ENCODE data around the gene FAN1.

DNA sequence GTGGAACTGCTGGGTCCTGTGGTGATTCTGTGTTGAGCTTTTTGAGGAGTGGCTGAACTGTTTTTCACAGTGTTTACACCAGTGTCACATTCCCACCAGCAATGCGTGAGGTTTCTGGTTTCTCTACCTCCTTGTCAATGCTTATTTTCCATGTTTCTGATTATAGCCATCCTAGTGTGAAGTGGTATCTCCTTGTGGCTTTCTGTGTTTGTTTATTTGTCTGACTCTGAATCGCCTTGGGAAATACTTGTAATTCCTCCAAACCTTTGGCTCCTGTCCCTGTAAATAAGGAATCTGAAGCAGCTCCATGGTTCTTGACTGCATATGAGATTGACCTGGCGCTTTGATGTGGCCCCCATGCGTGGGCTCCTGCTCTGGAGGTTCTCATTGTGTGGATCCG lies 20.6 kb downstream of the FAN1 start:
- TF ChIP-seq, protein P1, sequence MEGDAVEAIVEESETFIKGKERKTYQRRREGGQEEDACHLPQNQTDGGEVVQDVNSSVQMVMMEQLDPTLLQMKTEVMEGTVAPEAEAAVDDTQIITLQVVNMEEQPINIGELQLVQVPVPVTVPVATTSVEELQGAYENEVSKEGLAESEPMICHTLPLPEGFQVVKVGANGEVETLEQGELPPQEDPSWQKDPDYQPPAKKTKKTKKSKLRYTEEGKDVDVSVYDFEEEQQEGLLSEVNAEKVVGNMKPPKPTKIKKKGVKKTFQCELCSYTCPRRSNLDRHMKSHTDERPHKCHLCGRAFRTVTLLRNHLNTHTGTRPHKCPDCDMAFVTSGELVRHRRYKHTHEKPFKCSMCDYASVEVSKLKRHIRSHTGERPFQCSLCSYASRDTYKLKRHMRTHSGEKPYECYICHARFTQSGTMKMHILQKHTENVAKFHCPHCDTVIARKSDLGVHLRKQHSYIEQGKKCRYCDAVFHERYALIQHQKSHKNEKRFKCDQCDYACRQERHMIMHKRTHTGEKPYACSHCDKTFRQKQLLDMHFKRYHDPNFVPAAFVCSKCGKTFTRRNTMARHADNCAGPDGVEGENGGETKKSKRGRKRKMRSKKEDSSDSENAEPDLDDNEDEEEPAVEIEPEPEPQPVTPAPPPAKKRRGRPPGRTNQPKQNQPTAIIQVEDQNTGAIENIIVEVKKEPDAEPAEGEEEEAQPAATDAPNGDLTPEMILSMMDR (IDR thresholded peaks at IDR 0.05) = no peak
- no peak for TF ChIP-seq EZH2 (IDR thresholded peaks at IDR 0.05; ENCODE audit: borderline replicate concordance, insufficient read depth, low read depth, low read length, poor library complexity, severe bottlenecking)

All from B cell (primary cell).